GM21381 (cell line): Measurements from ENCODE around the gene TMEM179B.
"Not testable (repeated sequence)": the region's sequence is repeated elsewhere in the genome, so short reads cannot be mapped to it uniquely, and the experiment has no call there.

Experiments used
- ATAC-seq: cut with Tn5 transposase; IDR thresholded peaks from one replicate; pipeline ENCODE4 v1.9.1; 2021; ENCODE audit warnings: mild to moderate bottlenecking, moderate library complexity; ENCODE audit not compliant: unreplicated experiment

Gene TMEM179B

GRCh38 chr11:62788991-62789390, 1.8 kb downstream of the TMEM179B start:
- no peak for ATAC-seq

GRCh38 chr11:62789576-62789975, 2.4 kb downstream of the TMEM179B start:
- no peak for ATAC-seq

GRCh38 chr11:62791501-62792201, 4.4 kb downstream of the TMEM179B start, which contains the start of gene TMEM223:
TMEM223 (minus strand) TSS chr11:62792006; CDS start chr11:62791994, 12 bp downstream.
- peak; percentile 66 for ATAC-seq

GRCh38 chr11:62792202-62792575, 5.0 kb downstream of the TMEM179B start:
- ATAC-seq: no peak

- ATAC-seq: no peak
These were observed 7.1 kb downstream of the TMEM179B start for GRCh38 chr11:62794201-62794775.

GRCh38 chr11:62796281-62796680, 9.1 kb downstream of the TMEM179B start:
- ATAC-seq: no peak

- no peak for ATAC-seq
These were observed 12.3 kb downstream of the TMEM179B start for GRCh38 chr11:62799486-62799885.

GRCh38 chr11:62801071-62801470, 13.9 kb downstream of the TMEM179B start:
- no peak for ATAC-seq

- peak; percentile 4 for ATAC-seq
These were observed 17.3 kb downstream of the TMEM179B start for GRCh38 chr11:62804310-62805075.

- peak; percentile 85 for ATAC-seq
These were observed 18.1 kb downstream of the TMEM179B start, which contains the start of gene NXF1 for GRCh38 chr11:62805076-62805892. NXF1 (minus strand) TSS chr11:62805440; CDS start chr11:62805356, 84 bp downstream.

GRCh38 chr11:62805961-62806441, 18.8 kb downstream of the TMEM179B start:
- no peak for ATAC-seq

GRCh38 chr11:62806611-62807121, 19.5 kb downstream of the TMEM179B start:
- no peak for ATAC-seq

- ATAC-seq: no peak
These were observed 23.5 kb downstream of the TMEM179B start for GRCh38 chr11:62810748-62811147.

- ATAC-seq: no peak
These were observed 24.5 kb downstream of the TMEM179B start for GRCh38 chr11:62811659-62812058.

GRCh38 chr11:62816557-62816956, 29.4 kb downstream of the TMEM179B start:
- ATAC-seq: no peak

GRCh38 chr11:62817129-62817528, 29.9 kb downstream of the TMEM179B start:
- no peak for ATAC-seq

- ATAC-seq: no peak
These were observed 36.5 kb downstream of the TMEM179B start for GRCh38 chr11:62823677-62824076.

- not testable (repeated sequence) for ATAC-seq
These were observed 40.9 kb downstream of the TMEM179B start for GRCh38 chr11:62828130-62828529.

GRCh38 chr11:62830904-62831519, 43.8 kb downstream of the TMEM179B start:
- peak; percentile 10 for ATAC-seq
